MM.1S (cell line): ENCODE measurements around the gene TNFRSF1A.
A peak's percentile ranks its signal among the peaks of the same experiment; 100 is the strongest.

Experiments
- DNase-seq: peaks from one replicate; pipeline ENCODE4 v3.0.0-alpha.2; 2015
- H2AFZ ChIP-seq: fragments of 300-600 bp; sonication (generic); 2 replicates; pipeline ENCODE4 v1.6.0; 2016; ENCODE audit warnings: antibody characterized with exemption, low read length
- H3F3A ChIP-seq: fragments of 300-600 bp; sonication (generic); 2 replicates; pipeline ENCODE4 v1.6.1; 2016; ENCODE audit warnings: mild to moderate bottlenecking, antibody characterized with exemption, low read length, moderate library complexity, mixed read lengths; ENCODE audit not compliant: insufficient read depth
- H3K27ac ChIP-seq: fragments of 300-600 bp; sonication (generic); 2 replicates; pipeline ENCODE4 v1.5.1; 2016; ENCODE audit warnings: mild to moderate bottlenecking, low read length
- H3K27me3 ChIP-seq: fragments of 300-600 bp; sonication (generic); replicated peaks from 2 replicates; pipeline ENCODE4 v1.6.0; 2016; ENCODE audit warnings: low read length; ENCODE audit not compliant: insufficient read depth
- H3K36me3 ChIP-seq: fragments of 300-600 bp; sonication (generic); replicated peaks from 2 replicates; pipeline ENCODE4 v1.6.1; 2016; ENCODE audit warnings: mild to moderate bottlenecking, low read length, mixed read lengths; ENCODE audit not compliant: insufficient read depth
- H3K4me1 ChIP-seq: fragments of 300-600 bp; sonication (generic); 2 replicates; pipeline ENCODE4 v1.6.1; 2016; ENCODE audit warnings: low read length, mixed read lengths
- H3K4me2 ChIP-seq: fragments of 300-600 bp; sonication (generic); 2 replicates; pipeline ENCODE4 v1.6.0; 2016; ENCODE audit warnings: low read depth, low read length
- H3K4me3 ChIP-seq: fragments of 300-600 bp; sonication (generic); 2 replicates; pipeline ENCODE4 v1.5.1; 2016; ENCODE audit warnings: low read length, mixed read lengths
- H3K79me2 ChIP-seq: fragments of 300-600 bp; sonication (generic); 2 replicates; pipeline ENCODE4 v1.6.1; 2016; ENCODE audit warnings: mixed run types, low read length, mixed read lengths
- H3K9ac ChIP-seq: fragments of 300-600 bp; sonication (generic); 2 replicates; pipeline ENCODE4 v1.6.1; 2016; ENCODE audit warnings: low read length, mixed read lengths
- H3K9me2 ChIP-seq: fragments of 300-600 bp; sonication (generic); replicated peaks from 2 replicates; pipeline ENCODE4 v1.6.1; 2016; ENCODE audit warnings: mild to moderate bottlenecking, low read length, mixed read lengths; ENCODE audit not compliant: insufficient read depth
- H3K9me3 ChIP-seq: fragments of 300-600 bp; sonication (generic); replicated peaks from 2 replicates; pipeline ENCODE4 v1.6.1; 2016; ENCODE audit warnings: mild to moderate bottlenecking, low read length, mixed read lengths; ENCODE audit not compliant: insufficient read depth
- H4K20me1 ChIP-seq: fragments of 300-600 bp; sonication (generic); 2 replicates; pipeline ENCODE4 v1.6.1; 2016; ENCODE audit warnings: mild to moderate bottlenecking, low read length, moderate library complexity, mixed read lengths; ENCODE audit not compliant: insufficient read depth
- CTCF ChIP-seq: fragments of 300-600 bp; sonication (generic); IDR thresholded peaks from 2 replicates; pipeline ENCODE4 v1.5.1; 2016; ENCODE audit warnings: antibody characterized with exemption, low read length, mixed read lengths
- EZH2 ChIP-seq: fragments of 300-600 bp; sonication (generic); optimal IDR thresholded peaks from 2 replicates; pipeline ENCODE3; 2017; ENCODE audit warnings: low read depth, mild to moderate bottlenecking, antibody characterized with exemption, low read length, mixed read lengths
- EZH2phosphoT487 ChIP-seq: fragments of 300-600 bp; sonication (generic); IDR thresholded peaks from 2 replicates; pipeline ENCODE4 v1.6.1; 2018; ENCODE audit warnings: antibody characterized with exemption, low read length

TNFRSF1A gene

GRCh38 chr12:6334940-6335450, 6.9 kb downstream of the TNFRSF1A start:
- 0 out of 2 replicates have a peak overlapping the region, but pooled peaks have one; percentile 45 for H3K4me3 ChIP-seq
- no peaks in the 10 kb centered on the region for H3K9me2 ChIP-seq
- H3K36me3 ChIP-seq = peaks cover 5% of the 10 kb centered on the region; the same call in 1 of the 2 replicates
- no peak for DNase-seq
- H3K4me2 ChIP-seq = peak overlapping the region; percentile 76
- no peak overlapping the region for H2AFZ ChIP-seq
- peaks cover 43% of the 10 kb centered on the region for H3K4me1 ChIP-seq
- no peaks in the 10 kb centered on the region for H3K9me3 ChIP-seq
- peak overlapping the region; percentile 59; the same call in 1 of the 2 replicates for H3K9ac ChIP-seq
- H3K79me2 ChIP-seq = peaks cover 82% of the 10 kb centered on the region
- peaks cover 26% of the 10 kb centered on the region for H3F3A ChIP-seq
- no peaks in the 10 kb centered on the region for H3K27me3 ChIP-seq
- no peak for TF ChIP-seq EZH2phosphoT487
- TF ChIP-seq EZH2 = no peak
- TF ChIP-seq CTCF = no peak
- H4K20me1 ChIP-seq = no peaks in the 10 kb centered on the region
- peak overlapping the region; percentile 82 for H3K27ac ChIP-seq

GRCh38 chr12:6334359-6334758, 7.5 kb downstream of the TNFRSF1A start:
- no peak overlapping the region for H3K9ac ChIP-seq
- H4K20me1 ChIP-seq = no peaks in the 10 kb centered on the region
- peaks cover 9% of the 10 kb centered on the region; the same call in 1 of the 2 replicates for H3K36me3 ChIP-seq
- H3K27me3 ChIP-seq = no peaks in the 10 kb centered on the region
- H3K27ac ChIP-seq = no peak overlapping the region
- no peak overlapping the region for H3K4me3 ChIP-seq
- no peaks in the 10 kb centered on the region for H3K9me2 ChIP-seq
- H3K4me2 ChIP-seq = no peak overlapping the region
- peaks cover 26% of the 10 kb centered on the region for H3F3A ChIP-seq
- H3K9me3 ChIP-seq = no peaks in the 10 kb centered on the region
- peaks cover 76% of the 10 kb centered on the region for H3K79me2 ChIP-seq
- TF ChIP-seq EZH2 = no peak
- no peak for TF ChIP-seq EZH2phosphoT487
- TF ChIP-seq CTCF = no peak
- no peak for DNase-seq
- no peak overlapping the region for H2AFZ ChIP-seq
- peaks cover 37% of the 10 kb centered on the region for H3K4me1 ChIP-seq

DNA sequence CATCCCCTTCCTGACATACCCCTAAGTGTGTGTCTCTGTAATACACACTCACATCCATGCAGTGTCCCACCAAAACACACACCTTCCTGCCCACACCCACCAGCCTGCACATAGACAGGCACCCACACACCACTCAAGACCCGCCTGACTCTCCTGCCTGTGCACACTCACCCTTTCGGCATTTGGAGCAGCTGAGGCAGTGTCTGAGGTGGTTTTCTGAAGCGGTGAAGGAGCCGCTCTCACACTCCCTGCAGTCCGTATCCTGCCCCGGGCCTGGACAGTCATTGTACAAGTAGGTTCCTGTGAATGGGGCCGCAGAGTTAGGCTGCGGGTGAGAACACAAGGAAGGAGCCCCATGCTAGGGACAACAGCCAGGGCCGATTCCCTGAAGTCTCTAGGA, 8.3 kb downstream of the TNFRSF1A start:
- Histone ChIP-seq H3K79me2 (peaks cover 68% of the 10 kb centered on the region), H3K27ac (no peak overlapping the region), H3K36me3 (peaks cover 9% of the 10 kb centered on the region; the same call in 1 of the 2 replicates), H3K9me2 (no peaks in the 10 kb centered on the region), H3K27me3 (no peaks in the 10 kb centered on the region), H3K9me3 (no peaks in the 10 kb centered on the region), H2AFZ (no peak overlapping the region), H3K9ac (no peak overlapping the region), H4K20me1 (no peaks in the 10 kb centered on the region), H3K4me2 (no peak overlapping the region), H3K4me3 (no peak overlapping the region), H3F3A (peaks cover 26% of the 10 kb centered on the region), H3K4me1 (peaks cover 35% of the 10 kb centered on the region)
- DNase-seq = no peak
- TF ChIP-seq EZH2phosphoT487 = no peak
- TF ChIP-seq CTCF = no peak
- TF ChIP-seq EZH2 = no peak
